Karpas-422 (cell line): Measurements from ENCODE around the gene CFAP119. TPM values are rescaled to one million over a fixed set of nuclear protein-coding genes. Genes with fewer than 3 reads are reported as not detected.

Experiments used
- DNase-seq: peaks from one replicate; pipeline ENCODE4 v3.0.0-alpha.2; 2015
- H2AFZ ChIP-seq: fragments of 200-600 bp; sonication (generic); 2 replicates; pipeline ENCODE4 v1.6.1; 2014; ENCODE audit warnings: antibody characterized with exemption, low read length, mixed read lengths
- H3K27ac ChIP-seq: fragments of 200-600 bp; sonication (generic); 2 replicates; pipeline ENCODE4 v1.5.1; 2014; ENCODE audit warnings: mild to moderate bottlenecking, low read length, moderate library complexity
- H3K27me3 ChIP-seq: fragments of 200-600 bp; sonication (generic); 2 replicates; pipeline ENCODE4 v1.6.1; 2014; ENCODE audit warnings: low read length, mixed read lengths
- H3K36me3 ChIP-seq: fragments of 200-600 bp; sonication (generic); 2 replicates; pipeline ENCODE4 v1.6.1; 2014; ENCODE audit warnings: low read length, mixed read lengths; ENCODE audit not compliant: insufficient read depth
- H3K4me1 ChIP-seq: fragments of 200-600 bp; sonication (generic); 2 replicates; pipeline ENCODE4 v1.6.1; 2014; ENCODE audit warnings: mild to moderate bottlenecking, low read length, mixed read lengths
- H3K4me2 ChIP-seq: fragments of 200-600 bp; sonication (generic); 2 replicates; pipeline ENCODE4 v1.6.1; 2014; ENCODE audit warnings: low read length, low read depth, mild to moderate bottlenecking; ENCODE audit not compliant: poor library complexity, severe bottlenecking
- H3K4me3 ChIP-seq: fragments of 200-600 bp; sonication (generic); 2 replicates; pipeline ENCODE4 v1.5.1; 2014; ENCODE audit warnings: mild to moderate bottlenecking, antibody characterized with exemption, low read length, mixed read lengths
- H3K79me2 ChIP-seq: fragments of 200-600 bp; sonication (generic); 2 replicates; pipeline ENCODE4 v1.6.1; 2014; ENCODE audit warnings: mild to moderate bottlenecking, low read length, mixed read lengths
- H3K9ac ChIP-seq: fragments of 200-600 bp; sonication (generic); 2 replicates; pipeline ENCODE4 v1.6.0; 2014; ENCODE audit warnings: low read length
- H3K9me2 ChIP-seq: fragments of 200-600 bp; sonication (generic), shearing (Covaris generic); replicated peaks from 2 replicates; pipeline ENCODE4 v1.6.0; 2014; ENCODE audit warnings: mild to moderate bottlenecking, low read length, moderate library complexity; ENCODE audit not compliant: insufficient read depth
- H3K9me3 ChIP-seq: fragments of 300-700, 200-600 bp; sonication (generic); 2 replicates; pipeline ENCODE4 v1.6.1; 2014; ENCODE audit warnings: low read length, mixed read lengths
- H4K20me1 ChIP-seq: fragments of 200-600 bp; sonication (generic); 2 replicates; pipeline ENCODE4 v1.6.1; 2014; ENCODE audit warnings: mild to moderate bottlenecking, antibody characterized with exemption, low read length, low read depth; ENCODE audit not compliant: insufficient read depth
- small RNA-seq: library from RNA; depleted of rRNA; stranded (forward); fragments of <200 nt; gene quantifications from one replicate; pipeline ENCODE3, GENCODE V24; 2014
- total RNA-seq: library from RNA; depleted of rRNA; stranded (reverse); fragments of >200 nt; shearing (Covaris generic); gene quantifications from 2 replicates; pipeline ENCODE4 v1.2.3, GENCODE V29; 2014; ENCODE audit warnings: low replicate concordance; rRNA removed

CFAP119 gene
- total RNA-seq, 1 experiment from 2014 or later = 8.9 TPM

DNA sequence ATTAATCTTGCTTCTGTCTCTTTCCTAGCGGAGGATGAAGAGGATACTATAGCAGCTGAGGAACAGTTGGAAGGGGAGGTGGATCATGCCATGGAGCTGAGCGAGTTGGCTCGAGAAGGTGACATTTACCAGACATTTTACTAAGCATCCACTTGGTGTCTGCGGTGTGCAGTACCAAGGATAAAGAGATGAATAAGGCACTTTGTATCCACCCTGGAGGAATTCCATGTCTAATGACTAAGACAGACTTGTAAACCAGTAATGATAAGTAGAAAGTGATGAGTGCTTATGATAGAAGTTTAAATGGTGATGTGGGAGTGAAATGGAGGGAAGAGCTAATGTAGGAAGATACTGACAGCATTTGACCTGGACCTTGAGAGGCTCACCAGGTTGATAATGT is 50.9 kb downstream of the CFAP119 start:
- H3K9me3 ChIP-seq = no peaks in the 10 kb centered on the region
- H3K9ac ChIP-seq = no peak overlapping the region
- DNase-seq = no peak
- no peaks in the 10 kb centered on the region for H3K9me2 ChIP-seq
- H3K27ac ChIP-seq = no peak overlapping the region
- peaks cover 77% of the 10 kb centered on the region for H3K36me3 ChIP-seq
- no peak overlapping the region for H2AFZ ChIP-seq
- no peaks in the 10 kb centered on the region for H3K27me3 ChIP-seq
- no peaks in the 10 kb centered on the region for H3K4me1 ChIP-seq
- H3K79me2 ChIP-seq = peaks cover 17% of the 10 kb centered on the region
- 0 out of 2 replicates have a peak, but pooled peaks cover 4% of the 10 kb centered on the region for H4K20me1 ChIP-seq
- H3K4me3 ChIP-seq = no peak overlapping the region
- no peak overlapping the region for H3K4me2 ChIP-seq

Small RNA genes within 50 kb of the gene (small RNA-seq; reads per million reads assigned to genes)
- gene SNORA30 = 4.6 reads per million, percentile 78 among the genes with 10 or more reads in this experiment

Other genes with a start within 250 kb of the CFAP119 start
- 59.4 and 107 TPM in 2 replicates for gene ZNF768, start 235.5 kb downstream of the CFAP119 start, total RNA-seq
- 9.8 and 16.9 TPM in 2 replicates for gene ZNF747, start 227.2 kb downstream of the CFAP119 start, total RNA-seq
- gene ZNF764, start 203.7 kb downstream of the CFAP119 start, total RNA-seq = 7.0 and 15.8 TPM in 2 replicates
- 18.0 and 24.9 TPM in 2 replicates for gene ZNF688, start 190.3 kb downstream of the CFAP119 start, total RNA-seq
- gene ZNF785, start 176.4 kb downstream of the CFAP119 start, total RNA-seq = 14.9 and 20.8 TPM in 2 replicates
- gene ZNF689, start 151.7 kb downstream of the CFAP119 start, total RNA-seq = 6.9 and 7.5 TPM in 2 replicates
- 17.4 and 42.0 TPM in 2 replicates for gene PRR14, start 111.1 kb downstream of the CFAP119 start, total RNA-seq
- 32.9 and 36.1 TPM in 2 replicates for gene FBRS, start 103.6 kb downstream of the CFAP119 start, total RNA-seq
- gene SRCAP, start 62.9 kb downstream of the CFAP119 start, total RNA-seq = 13.2 and 21.2 TPM in 2 replicates
- gene PHKG2, start 13.6 kb downstream of the CFAP119 start, total RNA-seq = 32.3 and 35.5 TPM in 2 replicates
- gene RNF40, start 260 bp upstream of the CFAP119 start, total RNA-seq = 57.9 and 66.4 TPM in 2 replicates
- gene ZNF629, start 25.1 kb upstream of the CFAP119 start, total RNA-seq = 4.8 and 6.3 TPM in 2 replicates
- gene BCL7C, start 132.0 kb upstream of the CFAP119 start, total RNA-seq = 27.4 and 59.7 TPM in 2 replicates
- gene CTF1, start 134.6 kb upstream of the CFAP119 start, total RNA-seq = 0.94 and 1.1 TPM in 2 replicates
- gene FBXL19, start 161.5 kb upstream of the CFAP119 start, total RNA-seq = 24.5 and 59.5 TPM in 2 replicates
- gene ORAI3, start 187.0 kb upstream of the CFAP119 start, total RNA-seq = 34.0 and 60.7 TPM in 2 replicates
- gene SETD1A, start 195.7 kb upstream of the CFAP119 start, total RNA-seq = 3.8 and 4.3 TPM in 2 replicates
- 0.65 and 2.7 TPM in 2 replicates for gene HSD3B7, start 223.1 kb upstream of the CFAP119 start, total RNA-seq
- gene STX1B, start 248.6 kb upstream of the CFAP119 start, total RNA-seq = 0.07 and 0.11 TPM in 2 replicates